Measurements from ENCODE around the gene MAP3K14.

- TF ChIP-seq SMC3 (IDR thresholded peaks at IDR 0.05; ENCODE audit: borderline replicate concordance, low read length) = no peak
- no peak; the same call in 1 of the 2 replicates for TF ChIP-seq RB1 (IDR thresholded peaks at IDR 0.05; ENCODE audit: borderline replicate concordance)
- no peak for TF ChIP-seq YY1 (IDR thresholded peaks at IDR 0.05; ENCODE audit: low read depth, low read length)
- TF ChIP-seq, protein P1, sequence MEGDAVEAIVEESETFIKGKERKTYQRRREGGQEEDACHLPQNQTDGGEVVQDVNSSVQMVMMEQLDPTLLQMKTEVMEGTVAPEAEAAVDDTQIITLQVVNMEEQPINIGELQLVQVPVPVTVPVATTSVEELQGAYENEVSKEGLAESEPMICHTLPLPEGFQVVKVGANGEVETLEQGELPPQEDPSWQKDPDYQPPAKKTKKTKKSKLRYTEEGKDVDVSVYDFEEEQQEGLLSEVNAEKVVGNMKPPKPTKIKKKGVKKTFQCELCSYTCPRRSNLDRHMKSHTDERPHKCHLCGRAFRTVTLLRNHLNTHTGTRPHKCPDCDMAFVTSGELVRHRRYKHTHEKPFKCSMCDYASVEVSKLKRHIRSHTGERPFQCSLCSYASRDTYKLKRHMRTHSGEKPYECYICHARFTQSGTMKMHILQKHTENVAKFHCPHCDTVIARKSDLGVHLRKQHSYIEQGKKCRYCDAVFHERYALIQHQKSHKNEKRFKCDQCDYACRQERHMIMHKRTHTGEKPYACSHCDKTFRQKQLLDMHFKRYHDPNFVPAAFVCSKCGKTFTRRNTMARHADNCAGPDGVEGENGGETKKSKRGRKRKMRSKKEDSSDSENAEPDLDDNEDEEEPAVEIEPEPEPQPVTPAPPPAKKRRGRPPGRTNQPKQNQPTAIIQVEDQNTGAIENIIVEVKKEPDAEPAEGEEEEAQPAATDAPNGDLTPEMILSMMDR (IDR thresholded peaks at IDR 0.05 in 2 of 3, conservative IDR thresholded peaks at IDR 0.05 in 1 of 3; ENCODE audit: control insufficient read depth in 2 of 3, extremely low read depth in 1 of 3, insufficient read depth in 1 of 3, low read depth in 3 of 3, low read length in 3 of 3) = no peak
- TF ChIP-seq, protein P2, sequence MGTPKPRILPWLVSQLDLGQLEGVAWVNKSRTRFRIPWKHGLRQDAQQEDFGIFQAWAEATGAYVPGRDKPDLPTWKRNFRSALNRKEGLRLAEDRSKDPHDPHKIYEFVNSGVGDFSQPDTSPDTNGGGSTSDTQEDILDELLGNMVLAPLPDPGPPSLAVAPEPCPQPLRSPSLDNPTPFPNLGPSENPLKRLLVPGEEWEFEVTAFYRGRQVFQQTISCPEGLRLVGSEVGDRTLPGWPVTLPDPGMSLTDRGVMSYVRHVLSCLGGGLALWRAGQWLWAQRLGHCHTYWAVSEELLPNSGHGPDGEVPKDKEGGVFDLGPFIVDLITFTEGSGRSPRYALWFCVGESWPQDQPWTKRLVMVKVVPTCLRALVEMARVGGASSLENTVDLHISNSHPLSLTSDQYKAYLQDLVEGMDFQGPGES (IDR thresholded peaks at IDR 0.05) = peak; percentile 64; the same call in 1 of the 2 replicates
- TF ChIP-seq, protein P3, sequence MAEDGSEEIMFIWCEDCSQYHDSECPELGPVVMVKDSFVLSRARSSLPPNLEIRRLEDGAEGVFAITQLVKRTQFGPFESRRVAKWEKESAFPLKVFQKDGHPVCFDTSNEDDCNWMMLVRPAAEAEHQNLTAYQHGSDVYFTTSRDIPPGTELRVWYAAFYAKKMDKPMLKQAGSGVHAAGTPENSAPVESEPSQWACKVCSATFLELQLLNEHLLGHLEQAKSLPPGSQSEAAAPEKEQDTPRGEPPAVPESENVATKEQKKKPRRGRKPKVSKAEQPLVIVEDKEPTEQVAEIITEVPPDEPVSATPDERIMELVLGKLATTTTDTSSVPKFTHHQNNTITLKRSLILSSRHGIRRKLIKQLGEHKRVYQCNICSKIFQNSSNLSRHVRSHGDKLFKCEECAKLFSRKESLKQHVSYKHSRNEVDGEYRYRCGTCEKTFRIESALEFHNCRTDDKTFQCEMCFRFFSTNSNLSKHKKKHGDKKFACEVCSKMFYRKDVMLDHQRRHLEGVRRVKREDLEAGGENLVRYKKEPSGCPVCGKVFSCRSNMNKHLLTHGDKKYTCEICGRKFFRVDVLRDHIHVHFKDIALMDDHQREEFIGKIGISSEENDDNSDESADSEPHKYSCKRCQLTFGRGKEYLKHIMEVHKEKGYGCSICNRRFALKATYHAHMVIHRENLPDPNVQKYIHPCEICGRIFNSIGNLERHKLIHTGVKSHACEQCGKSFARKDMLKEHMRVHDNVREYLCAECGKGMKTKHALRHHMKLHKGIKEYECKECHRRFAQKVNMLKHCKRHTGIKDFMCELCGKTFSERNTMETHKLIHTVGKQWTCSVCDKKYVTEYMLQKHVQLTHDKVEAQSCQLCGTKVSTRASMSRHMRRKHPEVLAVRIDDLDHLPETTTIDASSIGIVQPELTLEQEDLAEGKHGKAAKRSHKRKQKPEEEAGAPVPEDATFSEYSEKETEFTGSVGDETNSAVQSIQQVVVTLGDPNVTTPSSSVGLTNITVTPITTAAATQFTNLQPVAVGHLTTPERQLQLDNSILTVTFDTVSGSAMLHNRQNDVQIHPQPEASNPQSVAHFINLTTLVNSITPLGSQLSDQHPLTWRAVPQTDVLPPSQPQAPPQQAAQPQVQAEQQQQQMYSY (CRISPR knock-in tag; IDR thresholded peaks at IDR 0.05) = no peak
- TF ChIP-seq CEBPB (IDR thresholded peaks at IDR 0.05; ENCODE audit: borderline replicate concordance in 1 of 2, low read depth in 2 of 2, low read length in 2 of 2) = no peak
- TF ChIP-seq CHD1 (IDR thresholded peaks at IDR 0.05; ENCODE audit: low read depth, low read length) = no peak
- TF ChIP-seq ZSCAN29 (IDR thresholded peaks at IDR 0.05) = no peak
These were observed 500 bp upstream of the MAP3K14 start for GRCh38 chr17:45317111-45317928.

Measured in GM12878 (cell line).